ENCODE results near the gene ANKS1B.

GRCh38 chr12:99009654-99010296 lies 975.0 kb downstream of the ANKS1B start:
- TF ChIP-seq POLR2A (IDR thresholded peaks at IDR 0.05; ENCODE audit: low read length) (no peak), GATA1 (IDR thresholded peaks at IDR 0.05; ENCODE audit: low read depth, low read length) (no peak)

All from erythroblast (primary cell).